ENCODE measurements around the gene FAM83C.

Gene FAM83C

DNA sequence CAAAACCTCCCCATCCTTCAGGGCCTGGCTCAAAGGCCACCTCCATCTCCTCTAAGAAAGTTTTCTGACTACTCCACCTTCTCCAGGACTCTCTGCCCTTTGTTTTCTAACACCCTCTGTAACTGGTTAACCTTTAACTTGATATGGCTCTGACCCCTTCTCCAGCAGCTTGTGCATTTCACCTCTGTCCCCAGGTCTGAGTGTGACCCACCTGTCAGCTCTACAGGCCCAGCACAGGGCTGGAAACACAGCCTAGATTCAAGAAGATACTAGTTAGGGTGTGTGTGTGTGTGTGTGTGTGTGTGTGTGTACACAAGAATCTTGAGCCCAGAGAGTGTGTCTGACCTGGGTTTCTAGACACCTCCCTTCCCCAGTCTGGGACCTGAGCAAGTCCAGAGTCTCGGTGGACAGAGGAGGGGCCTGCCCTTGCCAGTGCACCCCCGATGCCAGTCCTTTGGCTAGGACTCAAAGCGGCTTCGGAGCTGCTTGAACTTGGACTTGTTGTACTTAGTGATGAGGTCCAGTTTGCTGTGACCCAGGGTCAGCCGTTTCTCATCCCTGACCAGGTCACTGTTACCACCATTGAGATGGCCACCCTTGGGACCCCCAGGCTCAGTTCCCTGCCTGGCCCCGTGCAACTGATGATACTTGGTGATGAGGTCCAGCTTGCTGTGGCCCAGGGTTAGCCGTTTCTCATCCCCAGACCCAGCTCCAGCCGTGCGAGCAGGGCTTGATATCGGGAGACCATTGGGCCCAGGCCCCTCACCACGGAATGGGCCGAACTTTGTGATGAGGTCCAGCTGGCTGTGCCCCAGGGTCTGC is 5.9 kb downstream of the FAM83C start:
- intact Hi-C loops (cut with DNase I; ENCODE audit: low total_unique reads), result no loop called here
- H3K4me3 ChIP-seq, result no peak overlapping the region
- peaks cover 0 to 28% (median 20%) of the 10 kb centered on the region in 4 donors for H3K4me1 ChIP-seq
- peaks cover 0 to 3% of the 10 kb centered on the region in 2 donors for H3K27me3 ChIP-seq
- peaks cover 0 to 10% (median 0%) of the 10 kb centered on the region in 3 donors for H3K36me3 ChIP-seq
- TF ChIP-seq, protein P1, sequence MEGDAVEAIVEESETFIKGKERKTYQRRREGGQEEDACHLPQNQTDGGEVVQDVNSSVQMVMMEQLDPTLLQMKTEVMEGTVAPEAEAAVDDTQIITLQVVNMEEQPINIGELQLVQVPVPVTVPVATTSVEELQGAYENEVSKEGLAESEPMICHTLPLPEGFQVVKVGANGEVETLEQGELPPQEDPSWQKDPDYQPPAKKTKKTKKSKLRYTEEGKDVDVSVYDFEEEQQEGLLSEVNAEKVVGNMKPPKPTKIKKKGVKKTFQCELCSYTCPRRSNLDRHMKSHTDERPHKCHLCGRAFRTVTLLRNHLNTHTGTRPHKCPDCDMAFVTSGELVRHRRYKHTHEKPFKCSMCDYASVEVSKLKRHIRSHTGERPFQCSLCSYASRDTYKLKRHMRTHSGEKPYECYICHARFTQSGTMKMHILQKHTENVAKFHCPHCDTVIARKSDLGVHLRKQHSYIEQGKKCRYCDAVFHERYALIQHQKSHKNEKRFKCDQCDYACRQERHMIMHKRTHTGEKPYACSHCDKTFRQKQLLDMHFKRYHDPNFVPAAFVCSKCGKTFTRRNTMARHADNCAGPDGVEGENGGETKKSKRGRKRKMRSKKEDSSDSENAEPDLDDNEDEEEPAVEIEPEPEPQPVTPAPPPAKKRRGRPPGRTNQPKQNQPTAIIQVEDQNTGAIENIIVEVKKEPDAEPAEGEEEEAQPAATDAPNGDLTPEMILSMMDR (IDR thresholded peaks at IDR 0.05), result no peak
- DNase-seq, result no peak
- H3K27ac ChIP-seq, result no peak overlapping the region
- no peaks in the 10 kb centered on the region for H3K9me3 ChIP-seq

DNA sequence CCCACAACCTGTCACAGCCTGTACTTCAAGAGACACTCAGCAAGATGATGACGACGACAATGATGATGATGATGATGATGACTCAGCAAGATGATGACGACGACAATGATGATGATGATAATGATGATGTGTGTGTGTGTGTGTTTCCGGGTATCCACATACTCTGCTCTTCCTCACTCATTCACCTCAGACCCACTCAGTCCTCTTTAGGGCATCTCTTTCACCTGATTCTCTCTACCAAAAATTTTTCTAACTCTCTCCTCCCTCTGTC is 6.5 kb downstream of the FAM83C start:
- H3K27me3 ChIP-seq, result no peaks in the 10 kb centered on the region
- no peaks in the 10 kb centered on the region for H3K9me3 ChIP-seq
- TF ChIP-seq, protein P1 (IDR thresholded peaks at IDR 0.05), result no peak
- DNase-seq, result no peak
- H3K27ac ChIP-seq, result no peak overlapping the region
- no peak overlapping the region for H3K4me3 ChIP-seq
- peaks cover 0 to 15% (median 2%) of the 10 kb centered on the region in 3 donors for H3K36me3 ChIP-seq
- intact Hi-C loops (cut with DNase I; ENCODE audit: low total_unique reads), result no loop called here
- peaks cover 0 to 28% (median 20%) of the 10 kb centered on the region in 4 donors for H3K4me1 ChIP-seq

DNA sequence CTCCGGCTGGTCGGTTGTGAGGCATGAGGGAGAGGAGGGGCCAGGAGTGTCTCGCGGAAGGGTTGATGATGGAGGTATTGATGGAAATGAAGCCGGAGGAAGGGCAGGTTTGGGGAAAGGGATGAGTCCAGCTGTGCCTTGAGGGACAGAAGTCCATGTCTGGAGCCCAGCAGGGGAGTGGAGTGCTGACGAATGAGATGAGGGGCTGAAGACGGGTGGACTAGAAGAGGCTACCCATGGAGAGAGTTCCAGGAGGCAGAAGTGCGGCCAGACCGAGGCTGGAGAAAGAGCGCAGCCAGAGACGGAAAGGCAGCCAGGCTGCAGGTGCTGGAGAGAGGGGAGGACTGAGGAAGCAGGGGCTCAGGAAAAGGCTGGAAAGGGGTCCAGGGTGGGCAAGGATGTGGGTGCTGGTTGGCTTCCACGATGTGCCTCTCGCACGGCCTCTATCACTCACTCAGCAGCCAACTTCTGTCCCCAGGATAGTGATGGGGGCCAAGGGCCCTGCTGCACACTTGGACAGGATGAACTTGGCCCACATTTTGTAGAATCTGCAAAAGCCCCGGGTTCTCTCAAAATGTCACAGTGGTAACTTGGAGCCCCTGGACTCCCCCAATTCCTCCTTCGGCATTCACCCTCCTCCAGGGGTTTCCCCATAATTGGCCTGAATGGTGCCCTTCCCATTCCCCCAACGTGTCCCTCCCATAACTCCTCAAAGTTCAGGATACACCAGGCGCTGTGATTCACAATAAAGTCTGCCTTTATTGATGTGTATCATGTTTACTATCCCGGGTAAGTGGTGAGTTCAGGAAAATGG is 7.0 kb downstream of the FAM83C start:
- Histone ChIP-seq H3K27ac (peak overlapping the region; percentile 83 to 86), H3K27me3 (no peaks in the 10 kb centered on the region), H3K4me1 (peaks cover 0 to 28% (median 20%) of the 10 kb centered on the region in 4 donors), H3K36me3 (peaks cover 2 to 21% (median 7%) of the 10 kb centered on the region in 3 donors), H3K9me3 (no peaks in the 10 kb centered on the region), H3K4me3 (peak overlapping the region; percentile 80 to 99)
- TF ChIP-seq, protein P1 (IDR thresholded peaks at IDR 0.05), result no peak
- intact Hi-C loops (cut with DNase I; ENCODE audit: low total_unique reads), result no loop called here
- DNase-seq, result no peak

- peak within 1 kb of the TSS; percentile 80 to 99 for H3K4me3 ChIP-seq
- no peaks in the 10 kb centered on the region for H3K9me3 ChIP-seq
- no peaks in the 10 kb centered on the region for H3K27me3 ChIP-seq
- H3K4me1 ChIP-seq, result peaks cover 0 to 28% (median 20%) of the 10 kb centered on the region in 4 donors
- peaks cover 8 to 29% (median 14%) of the 10 kb centered on the region in 3 donors for H3K36me3 ChIP-seq
- TF ChIP-seq, protein P1 (IDR thresholded peaks at IDR 0.05), result no peak
- peak within 1 kb of the TSS; percentile 83 to 86 for H3K27ac ChIP-seq
- intact Hi-C loops (cut with DNase I; ENCODE audit: low total_unique reads), result no loop called here
- peak; percentile 74 to 86 for DNase-seq
Observed at GRCh38 chr20:35284267-35284991, 7.8 kb downstream of the FAM83C start, which contains the start of gene EIF6. Gene EIF6, minus strand, starts transcription at chr20:35284772. Its CDS starts 285 bp downstream, at chr20:35284487.
